ENCODE data around the gene ARHGAP15. TPM values are rescaled to one million over a fixed set of nuclear protein-coding genes. Genes with fewer than 3 reads are reported as not detected.

Gene ARHGAP15
- total RNA-seq, 1 donor from 2014 or later = not detected

DNA sequence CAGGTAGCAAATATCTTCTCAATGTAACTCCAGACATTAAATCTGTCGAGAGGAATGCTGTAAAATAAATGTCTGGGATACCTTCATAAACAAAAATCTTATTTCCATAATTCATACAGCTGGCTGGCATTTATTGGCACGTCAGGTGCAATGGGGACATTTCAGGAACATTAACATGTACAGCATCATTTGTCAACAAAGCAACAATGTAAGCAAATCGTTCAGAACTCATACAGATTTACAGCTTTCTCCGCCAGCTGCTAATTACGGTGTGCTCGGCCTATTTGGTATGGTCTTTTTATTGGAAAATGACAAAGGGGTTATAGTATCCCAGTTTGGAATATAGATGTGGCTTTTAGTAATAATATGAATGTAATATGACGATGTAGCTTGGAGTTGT, 464.9 kb downstream of the ARHGAP15 start:
- Histone ChIP-seq H3K9me3 (ENCODE audit: insufficient read depth, low read depth, low read length) (no peaks in the 10 kb centered on the region), H3K9ac (ENCODE audit: low read length) (no peak overlapping the region), H3K27ac (ENCODE audit: low read depth, low read length) (no peak overlapping the region), H2AFZ (ENCODE audit: low read depth, low read length) (no peak overlapping the region), H3K4me3 (ENCODE audit: insufficient read depth, low read depth, low read length) (no peak overlapping the region), H3K4me2 (ENCODE audit: low read length) (no peak overlapping the region), H4K20me1 (ENCODE audit: insufficient read depth, low read length) (no peaks in the 10 kb centered on the region), H3K4me1 (ENCODE audit: insufficient read depth, low read length) (no peaks in the 10 kb centered on the region), H3K79me2 (ENCODE audit: insufficient read depth, low read length) (no peaks in the 10 kb centered on the region), H3K36me3 (ENCODE audit: insufficient read depth, low read length) (no peaks in the 10 kb centered on the region), H3K27me3 (ENCODE audit: insufficient read depth, low read length) (no peaks in the 10 kb centered on the region)
- TF ChIP-seq, protein P1, sequence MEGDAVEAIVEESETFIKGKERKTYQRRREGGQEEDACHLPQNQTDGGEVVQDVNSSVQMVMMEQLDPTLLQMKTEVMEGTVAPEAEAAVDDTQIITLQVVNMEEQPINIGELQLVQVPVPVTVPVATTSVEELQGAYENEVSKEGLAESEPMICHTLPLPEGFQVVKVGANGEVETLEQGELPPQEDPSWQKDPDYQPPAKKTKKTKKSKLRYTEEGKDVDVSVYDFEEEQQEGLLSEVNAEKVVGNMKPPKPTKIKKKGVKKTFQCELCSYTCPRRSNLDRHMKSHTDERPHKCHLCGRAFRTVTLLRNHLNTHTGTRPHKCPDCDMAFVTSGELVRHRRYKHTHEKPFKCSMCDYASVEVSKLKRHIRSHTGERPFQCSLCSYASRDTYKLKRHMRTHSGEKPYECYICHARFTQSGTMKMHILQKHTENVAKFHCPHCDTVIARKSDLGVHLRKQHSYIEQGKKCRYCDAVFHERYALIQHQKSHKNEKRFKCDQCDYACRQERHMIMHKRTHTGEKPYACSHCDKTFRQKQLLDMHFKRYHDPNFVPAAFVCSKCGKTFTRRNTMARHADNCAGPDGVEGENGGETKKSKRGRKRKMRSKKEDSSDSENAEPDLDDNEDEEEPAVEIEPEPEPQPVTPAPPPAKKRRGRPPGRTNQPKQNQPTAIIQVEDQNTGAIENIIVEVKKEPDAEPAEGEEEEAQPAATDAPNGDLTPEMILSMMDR (IDR thresholded peaks at IDR 0.05; ENCODE audit: insufficient read depth, low read depth, low read length) = no peak
- no peak for TF ChIP-seq EZH2 (IDR thresholded peaks at IDR 0.05; ENCODE audit: insufficient read depth, low read length)
- no peaks in the 10 kb centered on the region for H3K36me3 Mint-ChIP-seq (ENCODE audit: low read depth, unreplicated experiment)
- DNase-seq (ENCODE audit: low read depth) (no peak), FAIRE-seq (no peak)
- no peaks in the 10 kb centered on the region for H3K4me1 Mint-ChIP-seq (ENCODE audit: low read depth, unreplicated experiment)
- no peak overlapping the region for H3K4me3 Mint-ChIP-seq (ENCODE audit: unreplicated experiment)
- no peak overlapping the region for H3K27ac Mint-ChIP-seq (ENCODE audit: unreplicated experiment)
- no peaks in the 10 kb centered on the region for H3K27me3 Mint-ChIP-seq (ENCODE audit: low read depth, unreplicated experiment)
- no peaks in the 10 kb centered on the region for H3K9me3 Mint-ChIP-seq (ENCODE audit: unreplicated experiment)

DNA sequence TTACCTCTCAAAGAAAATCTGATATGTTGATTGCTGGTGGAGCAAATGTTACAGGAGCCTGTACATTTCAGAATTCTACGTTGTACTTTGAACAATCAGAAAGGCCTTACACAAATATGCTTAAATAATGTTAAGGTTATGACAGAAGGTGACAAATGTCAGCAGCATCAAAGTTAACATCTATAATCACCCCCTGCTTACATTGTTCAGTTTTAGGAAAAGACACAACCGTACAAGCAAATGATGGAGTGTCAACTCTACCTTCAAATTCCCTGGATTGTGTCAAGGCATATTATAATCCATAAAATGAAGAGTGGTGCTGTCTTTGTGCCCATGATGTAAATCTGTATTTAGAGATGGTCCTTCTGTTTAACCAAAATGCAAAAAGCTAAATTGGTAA, 465.5 kb downstream of the ARHGAP15 start:
- no peaks in the 10 kb centered on the region for H3K27me3 ChIP-seq (ENCODE audit: insufficient read depth, low read length)
- H4K20me1 ChIP-seq (ENCODE audit: insufficient read depth, low read length) = no peaks in the 10 kb centered on the region
- H2AFZ ChIP-seq (ENCODE audit: low read depth, low read length) = no peak overlapping the region
- H3K4me3 Mint-ChIP-seq (ENCODE audit: unreplicated experiment) = no peak overlapping the region
- H3K9me3 ChIP-seq (ENCODE audit: insufficient read depth, low read depth, low read length) = no peaks in the 10 kb centered on the region
- no peaks in the 10 kb centered on the region for H3K36me3 Mint-ChIP-seq (ENCODE audit: low read depth, unreplicated experiment)
- H3K9me3 Mint-ChIP-seq (ENCODE audit: unreplicated experiment) = no peaks in the 10 kb centered on the region
- H3K36me3 ChIP-seq (ENCODE audit: insufficient read depth, low read length) = no peaks in the 10 kb centered on the region
- H3K9ac ChIP-seq (ENCODE audit: low read length) = no peak overlapping the region
- H3K4me3 ChIP-seq (ENCODE audit: insufficient read depth, low read depth, low read length) = no peak overlapping the region
- no peak for DNase-seq (ENCODE audit: low read depth)
- H3K79me2 ChIP-seq (ENCODE audit: insufficient read depth, low read length) = no peaks in the 10 kb centered on the region
- no peaks in the 10 kb centered on the region for H3K4me1 ChIP-seq (ENCODE audit: insufficient read depth, low read length)
- no peak overlapping the region for H3K27ac ChIP-seq (ENCODE audit: low read depth, low read length)
- H3K4me1 Mint-ChIP-seq (ENCODE audit: low read depth, unreplicated experiment) = no peaks in the 10 kb centered on the region
- no peak for TF ChIP-seq EZH2 (IDR thresholded peaks at IDR 0.05; ENCODE audit: insufficient read depth, low read length)
- TF ChIP-seq, protein P1 (IDR thresholded peaks at IDR 0.05; ENCODE audit: insufficient read depth, low read depth, low read length) = no peak
- no peak for FAIRE-seq
- H3K27ac Mint-ChIP-seq (ENCODE audit: unreplicated experiment) = no peak overlapping the region
- H3K4me2 ChIP-seq (ENCODE audit: low read length) = no peak overlapping the region
- H3K27me3 Mint-ChIP-seq (ENCODE audit: low read depth, unreplicated experiment) = no peaks in the 10 kb centered on the region

DNA sequence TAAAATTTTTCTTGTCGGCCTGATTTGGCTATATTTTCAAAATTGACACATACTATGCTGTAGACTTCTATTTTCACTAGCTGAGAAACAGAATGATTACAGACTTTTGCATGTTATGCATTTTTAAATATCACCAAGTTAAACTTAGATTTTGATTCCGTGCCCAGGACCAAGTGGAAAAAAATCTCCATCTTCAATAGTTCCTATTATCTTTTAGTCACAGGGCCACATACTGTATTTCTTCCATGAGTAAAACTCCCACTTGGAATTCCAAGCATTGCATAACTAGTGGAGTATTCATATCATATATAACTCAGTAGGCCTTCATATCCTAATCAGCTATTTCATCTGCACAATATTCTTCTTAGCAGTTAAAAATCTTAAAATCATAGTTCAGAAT, 470.9 kb downstream of the ARHGAP15 start:
- Histone ChIP-seq H3K9me3 (ENCODE audit: insufficient read depth, low read depth, low read length) (no peaks in the 10 kb centered on the region), H3K27ac (ENCODE audit: low read depth, low read length) (no peak overlapping the region), H3K27me3 (ENCODE audit: insufficient read depth, low read length) (no peaks in the 10 kb centered on the region), H2AFZ (ENCODE audit: low read depth, low read length) (no peak overlapping the region), H4K20me1 (ENCODE audit: insufficient read depth, low read length) (no peaks in the 10 kb centered on the region), H3K4me3 (ENCODE audit: insufficient read depth, low read depth, low read length) (no peak overlapping the region), H3K79me2 (ENCODE audit: insufficient read depth, low read length) (no peaks in the 10 kb centered on the region), H3K9ac (ENCODE audit: low read length) (no peak overlapping the region), H3K36me3 (ENCODE audit: insufficient read depth, low read length) (no peaks in the 10 kb centered on the region), H3K4me1 (ENCODE audit: insufficient read depth, low read length) (no peaks in the 10 kb centered on the region), H3K4me2 (ENCODE audit: low read length) (no peak overlapping the region)
- Mint-ChIP-seq H3K27me3 (ENCODE audit: low read depth, unreplicated experiment) (no peaks in the 10 kb centered on the region), H3K4me3 (ENCODE audit: unreplicated experiment) (no peak overlapping the region), H3K9me3 (ENCODE audit: unreplicated experiment) (no peaks in the 10 kb centered on the region), H3K27ac (ENCODE audit: unreplicated experiment) (no peak overlapping the region), H3K4me1 (ENCODE audit: low read depth, unreplicated experiment) (no peaks in the 10 kb centered on the region), H3K36me3 (ENCODE audit: low read depth, unreplicated experiment) (no peaks in the 10 kb centered on the region)
- peak; percentile 35 for DNase-seq (ENCODE audit: low read depth)
- TF ChIP-seq, protein P1 (IDR thresholded peaks at IDR 0.05; ENCODE audit: insufficient read depth, low read depth, low read length) = no peak
- no peak for TF ChIP-seq EZH2 (IDR thresholded peaks at IDR 0.05; ENCODE audit: insufficient read depth, low read length)
- FAIRE-seq = no peak
